H1 (cell line): ENCODE data around the gene CD72. TPM values are rescaled to one million over a fixed set of nuclear protein-coding genes. Genes with fewer than 3 reads are reported as not detected.

Experiments
- KDM1A ChIP-seq: fragments of 200-600, 300-600 bp; sonication (generic); IDR thresholded peaks from 2 replicates; pipeline ENCODE4 v1.7.1; 2016; ENCODE audit warnings: mild to moderate bottlenecking, low read length, borderline replicate concordance
- SRF ChIP-seq: IDR thresholded peaks from 2 replicates; pipeline ENCODE4 v1.6.1; 2011; ENCODE audit warnings: mild to moderate bottlenecking, low read depth, low read length, moderate library complexity
- TBP ChIP-seq: IDR thresholded peaks from 2 replicates; pipeline ENCODE4 v1.6.1; 2011; ENCODE audit warnings: low read depth, low read length, improper control_type of control experiment
- ZNF274 ChIP-seq: IDR thresholded peaks from 2 replicates; pipeline ENCODE4 v1.7.0; 2012; ENCODE audit warnings: low read length, borderline replicate concordance; ENCODE audit errors: extremely low read depth
- polyA plus RNA-seq, 7 experiments: library from polyadenylated mRNA; depleted of rRNA in 3 of 7; stranded (reverse) in 5 of 7; unstranded in 2 of 7; fragments of >200 nt in 5 of 7; fragments of 200-250 nt in 2 of 7; gene quantifications; 1 replicate in 5 of 7; 2 replicates in 1 of 7; 4 replicates in 1 of 7; pipeline versions ENCODE4 v1.2.1 to v1.2.3, GENCODE V29; 2011 to 2013; ENCODE audit warnings: missing spikeins in 2 of 7, mixed read lengths in 2 of 7
- total RNA-seq: library from RNA; stranded (reverse); fragmentation: NEBNext Ultra II Directional; extraction: Animal tissue kit (Norgen Biotek cat#: 25700); gene quantifications from 2 replicates; pipeline ENCODE4 v1.2.1, GENCODE V29; 2021

CD72 gene
- total and polyA plus RNA-seq, 2 of the 8 experiments (the other 6 are each of a cell fraction or from before 2014, with no cell fraction given), result 4.0 to 4.5 TPM

GRCh38 chr9:35570709-35571504 is 47.3 kb downstream of the CD72 start (continued):
- TF ChIP-seq TBP (no peak), ZNF274 (no peak), KDM1A (no peak), SRF (no peak)
